ENCODE data around the gene CDHR2. TPM values are rescaled to one million over a fixed set of nuclear protein-coding genes. Genes with fewer than 3 reads are reported as not detected.

CDHR2 gene
- total RNA-seq, 1 donor from 2014 or later = 1.6 TPM

DNA sequence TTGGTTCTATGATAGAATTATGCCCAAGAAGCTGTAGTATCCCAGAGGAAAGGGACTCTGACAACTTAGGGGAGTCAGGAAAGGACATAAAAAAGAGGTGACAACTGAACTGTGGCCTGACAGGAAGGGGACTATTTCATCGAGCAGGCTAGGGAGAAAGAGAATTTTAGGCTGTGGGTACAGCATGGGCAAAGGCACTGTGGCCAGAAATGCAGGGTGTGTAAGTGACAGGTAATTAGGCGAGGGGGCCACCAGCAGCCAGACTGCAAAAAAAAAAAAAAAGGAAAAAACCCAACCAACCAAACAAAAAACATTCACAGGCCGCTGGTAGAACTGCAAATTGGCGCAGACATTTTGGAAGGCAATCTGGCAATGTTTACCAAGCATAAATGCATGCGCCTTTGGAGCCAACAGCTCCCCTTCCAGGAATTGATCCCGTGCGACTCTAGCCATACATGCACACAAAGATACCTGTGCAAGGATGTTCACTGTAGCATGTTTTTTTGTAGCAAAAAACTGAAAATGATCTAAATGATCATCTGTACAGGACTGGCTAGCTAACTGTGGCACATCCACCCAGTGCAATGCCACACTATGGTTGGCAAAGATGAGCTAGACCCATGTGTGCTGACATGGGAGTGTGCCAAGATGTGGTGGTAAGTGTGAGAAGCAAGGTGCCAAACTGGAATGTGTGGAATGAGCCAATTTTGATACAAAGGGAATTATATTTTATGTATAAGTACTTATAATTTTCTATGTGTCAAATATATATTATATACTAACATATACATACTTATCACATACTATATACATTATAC is 82.5 kb downstream of the CDHR2 start:
- peaks cover 3% of the 10 kb centered on the region for H3K4me1 Mint-ChIP-seq (ENCODE audit: low read depth)
- H3K27ac Mint-ChIP-seq = no peak overlapping the region
- H3K9me3 Mint-ChIP-seq (ENCODE audit: low read depth) = peaks cover 5% of the 10 kb centered on the region
- H3K4me3 Mint-ChIP-seq (ENCODE audit: low read depth) = no peak overlapping the region
- H3K27me3 Mint-ChIP-seq = peaks cover 85% of the 10 kb centered on the region
- no peak for DNase-seq (ENCODE audit: low spot score, unreplicated experiment)
- TF ChIP-seq, protein P1, sequence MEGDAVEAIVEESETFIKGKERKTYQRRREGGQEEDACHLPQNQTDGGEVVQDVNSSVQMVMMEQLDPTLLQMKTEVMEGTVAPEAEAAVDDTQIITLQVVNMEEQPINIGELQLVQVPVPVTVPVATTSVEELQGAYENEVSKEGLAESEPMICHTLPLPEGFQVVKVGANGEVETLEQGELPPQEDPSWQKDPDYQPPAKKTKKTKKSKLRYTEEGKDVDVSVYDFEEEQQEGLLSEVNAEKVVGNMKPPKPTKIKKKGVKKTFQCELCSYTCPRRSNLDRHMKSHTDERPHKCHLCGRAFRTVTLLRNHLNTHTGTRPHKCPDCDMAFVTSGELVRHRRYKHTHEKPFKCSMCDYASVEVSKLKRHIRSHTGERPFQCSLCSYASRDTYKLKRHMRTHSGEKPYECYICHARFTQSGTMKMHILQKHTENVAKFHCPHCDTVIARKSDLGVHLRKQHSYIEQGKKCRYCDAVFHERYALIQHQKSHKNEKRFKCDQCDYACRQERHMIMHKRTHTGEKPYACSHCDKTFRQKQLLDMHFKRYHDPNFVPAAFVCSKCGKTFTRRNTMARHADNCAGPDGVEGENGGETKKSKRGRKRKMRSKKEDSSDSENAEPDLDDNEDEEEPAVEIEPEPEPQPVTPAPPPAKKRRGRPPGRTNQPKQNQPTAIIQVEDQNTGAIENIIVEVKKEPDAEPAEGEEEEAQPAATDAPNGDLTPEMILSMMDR (IDR thresholded peaks at IDR 0.05; ENCODE audit: unreplicated experiment) = no peak
- H3K36me3 Mint-ChIP-seq (ENCODE audit: insufficient read depth) = no peaks in the 10 kb centered on the region

DNA sequence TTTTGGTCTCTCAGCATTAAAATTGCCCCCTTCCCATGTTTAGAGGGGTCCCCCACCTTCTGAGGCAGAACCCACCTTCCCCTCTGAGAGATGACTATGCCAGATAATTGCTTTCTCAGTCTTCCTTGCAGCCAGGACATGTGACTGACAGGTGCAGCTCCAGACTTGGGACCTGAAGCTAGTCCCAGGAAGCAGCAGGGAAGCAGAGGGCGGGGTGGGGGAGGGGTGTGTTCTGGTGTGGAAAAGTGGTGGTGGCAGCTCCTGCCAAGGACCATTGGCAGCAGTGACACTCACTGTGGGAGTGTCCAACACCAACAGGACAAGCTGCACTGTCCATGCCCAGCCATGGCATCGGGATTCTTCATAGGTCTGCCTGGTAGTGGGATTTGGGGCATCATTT is 83.6 kb downstream of the CDHR2 start:
- Mint-ChIP-seq H3K27ac (no peak overlapping the region), H3K4me3 (ENCODE audit: low read depth) (no peak overlapping the region), H3K27me3 (peaks cover 85% of the 10 kb centered on the region), H3K9me3 (ENCODE audit: low read depth) (peaks cover 5% of the 10 kb centered on the region), H3K4me1 (ENCODE audit: low read depth) (peaks cover 3% of the 10 kb centered on the region), H3K36me3 (ENCODE audit: insufficient read depth) (no peaks in the 10 kb centered on the region)
- TF ChIP-seq, protein P1 (IDR thresholded peaks at IDR 0.05; ENCODE audit: unreplicated experiment) = no peak
- DNase-seq (ENCODE audit: low spot score, unreplicated experiment) = no peak

DNA sequence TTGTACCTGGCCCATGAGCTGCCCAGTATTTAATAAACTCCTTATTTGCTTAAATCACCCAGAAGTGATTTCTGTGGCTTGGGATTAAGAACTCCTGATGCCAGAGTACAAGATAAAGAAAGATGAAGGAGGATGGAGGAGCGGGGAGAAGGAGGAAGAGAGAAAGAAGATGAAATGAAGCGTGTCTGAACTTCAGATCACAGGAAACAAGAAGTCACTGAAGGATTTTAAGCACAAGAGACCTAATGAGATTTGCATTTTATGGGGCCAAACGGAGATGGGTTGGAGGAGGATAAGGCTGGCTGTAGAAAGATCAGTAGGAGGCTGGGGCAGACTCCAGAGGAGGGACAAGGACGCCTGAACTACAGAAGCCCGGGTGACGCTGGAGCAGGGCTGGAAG is 84.5 kb downstream of the CDHR2 start:
- Mint-ChIP-seq H3K36me3 (ENCODE audit: insufficient read depth) (no peaks in the 10 kb centered on the region), H3K9me3 (ENCODE audit: low read depth) (peaks cover 5% of the 10 kb centered on the region), H3K27ac (no peak overlapping the region), H3K4me1 (ENCODE audit: low read depth) (peaks cover 3% of the 10 kb centered on the region), H3K4me3 (ENCODE audit: low read depth) (no peak overlapping the region), H3K27me3 (peaks cover 84% of the 10 kb centered on the region)
- DNase-seq (ENCODE audit: low spot score, unreplicated experiment) = no peak
- TF ChIP-seq, protein P1 (IDR thresholded peaks at IDR 0.05; ENCODE audit: unreplicated experiment) = no peak

DNA sequence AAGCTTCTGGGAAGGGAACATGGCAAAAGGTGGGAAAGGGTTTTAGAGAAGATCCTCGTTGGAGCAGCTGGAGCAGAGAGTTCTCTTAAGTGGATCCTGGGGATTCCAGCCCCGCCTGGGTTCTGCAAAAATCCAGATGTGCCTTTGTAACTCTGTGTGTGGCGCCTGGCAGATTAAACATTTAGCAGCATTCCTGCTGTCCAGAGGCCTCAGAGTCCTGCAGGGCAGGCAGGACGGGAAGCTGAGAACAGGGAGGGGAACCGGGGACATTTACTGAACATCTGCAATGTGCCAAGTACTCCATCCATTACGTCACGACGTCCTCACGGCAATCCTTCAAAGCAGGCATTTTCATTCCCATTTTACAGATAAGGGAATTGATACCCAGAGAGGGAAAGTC is 87.3 kb downstream of the CDHR2 start:
- peaks cover 78% of the 10 kb centered on the region for H3K27me3 Mint-ChIP-seq
- H3K4me1 Mint-ChIP-seq (ENCODE audit: low read depth) = no peaks in the 10 kb centered on the region
- H3K9me3 Mint-ChIP-seq (ENCODE audit: low read depth) = peaks cover 5% of the 10 kb centered on the region
- no peak overlapping the region for H3K4me3 Mint-ChIP-seq (ENCODE audit: low read depth)
- TF ChIP-seq, protein P1 (IDR thresholded peaks at IDR 0.05; ENCODE audit: unreplicated experiment) = no peak
- no peaks in the 10 kb centered on the region for H3K36me3 Mint-ChIP-seq (ENCODE audit: insufficient read depth)
- no peak overlapping the region for H3K27ac Mint-ChIP-seq
- no peak for DNase-seq (ENCODE audit: low spot score, unreplicated experiment)

DNA sequence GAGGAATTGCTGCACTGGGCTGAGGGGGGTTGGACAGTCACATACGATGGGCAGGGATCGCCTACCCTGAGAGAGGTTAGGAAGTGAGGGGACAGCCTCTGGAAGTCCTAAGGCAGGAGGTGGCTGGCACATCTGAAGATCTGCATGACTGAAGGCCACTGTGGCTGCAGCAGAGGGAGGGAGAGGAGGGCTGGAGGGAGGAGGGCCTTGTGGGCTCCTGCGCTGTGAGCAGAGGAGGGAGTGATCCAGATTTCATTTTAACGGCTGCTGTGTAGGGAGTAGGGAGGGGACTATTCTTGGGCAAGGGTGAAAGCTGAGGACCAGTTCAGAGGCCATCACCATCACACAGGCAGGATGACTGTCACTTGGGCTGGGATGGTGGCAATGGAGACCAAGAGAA is 88.4 kb downstream of the CDHR2 start:
- TF ChIP-seq, protein P1 (IDR thresholded peaks at IDR 0.05; ENCODE audit: unreplicated experiment) = no peak
- Mint-ChIP-seq H3K9me3 (ENCODE audit: low read depth) (peaks cover 5% of the 10 kb centered on the region), H3K4me1 (ENCODE audit: low read depth) (no peaks in the 10 kb centered on the region), H3K27ac (no peak overlapping the region), H3K4me3 (ENCODE audit: low read depth) (no peak overlapping the region), H3K36me3 (ENCODE audit: insufficient read depth) (no peaks in the 10 kb centered on the region), H3K27me3 (peaks cover 69% of the 10 kb centered on the region)
- DNase-seq (ENCODE audit: low spot score, unreplicated experiment) = no peak
